Testis (tissue), 3 donors: ENCODE results near the gene GOLGA6B. TPM values are rescaled to one million over a fixed set of nuclear protein-coding genes. Genes with fewer than 3 reads are reported as not detected.
"Not testable (repeated sequence)": the region's sequence is repeated elsewhere in the genome, so short reads cannot be mapped to it uniquely, and the experiment has no call there.

ENCODE experiments used
- DNase-seq: peaks from one replicate; pipeline ENCODE4 v3.0.0-alpha.2; 2019
- H3K27ac ChIP-seq, 2 donors: fragments of 200-600 bp; sonication (generic); one replicate each; pipeline ENCODE4 v1.5.1; 2019
- H3K27me3 ChIP-seq: fragments of 200-600 bp; sonication (generic); one replicate; pipeline ENCODE4 v1.5.1; 2019
- H3K36me3 ChIP-seq: fragments of 200-600 bp; sonication (generic); one replicate; pipeline ENCODE4 v1.5.1; 2017; ENCODE audit warnings: low read depth; ENCODE audit errors: missing control alignments
- H3K4me1 ChIP-seq: fragments of 200-600 bp; sonication (generic); one replicate; pipeline ENCODE4 v1.5.1; 2019
- H3K4me3 ChIP-seq, 2 donors: fragments of 200-600 bp; sonication (generic); one replicate each; pipeline ENCODE4 v1.5.1; 2017 to 2019
- H3K9me3 ChIP-seq: fragments of 200-600 bp; sonication (generic); one replicate; pipeline ENCODE4 v1.5.1; 2017
- POLR2A ChIP-seq: fragments of 450-650 bp; IDR thresholded peaks from one replicate; pipeline ENCODE4 v1.6.1; 2017; ENCODE audit warnings: antibody characterized with exemption, mild to moderate bottlenecking, moderate library complexity
- WGBS, 2 donors: methylation state at CpG; one replicate each; pipeline ENCODE4 v1.1.5; 2018; 5-methylcytosine and 5-hydroxymethylcytosine counted together
- intact Hi-C: fragments of 100-400 bp; cut with DNase I; formaldehyde crosslinking; loops from one replicate; pipeline ENCODE4 v1.15.1; 2023; ENCODE audit warnings: low total_unique reads
- polyA plus RNA-seq: library from polyadenylated mRNA; stranded (reverse); fragments of 350-450 nt; fragmentation: Illumina TruSeq; extraction: RNeasy Lipid Tissue Mini Kit (QIAGEN cat#74804); gene quantifications from one replicate; pipeline ENCODE4 v1.2.3, GENCODE V29; 2014; ENCODE audit warnings: low read depth, low replicate concordance; ENCODE audit not compliant: insufficient read depth
- total RNA-seq, 2 donors: library from RNA; depleted of rRNA; stranded (reverse); fragments of >200 nt; gene quantifications; one replicate each; pipeline ENCODE4 v1.2.3, GENCODE V29; 2016
- TF ChIP-seq, protein P1 (sequence below), 3 experiments: fragments of 450-650 bp in 2 of 3; fragments of 200-600 bp in 1 of 3; sonication (generic) in 1 of 3; IDR thresholded peaks; one replicate each; pipeline ENCODE4 v1.5.1; 2016 to 2019; ENCODE audit warnings: antibody characterized with exemption in 3 of 3, mild to moderate bottlenecking in 2 of 3, moderate library complexity in 1 of 3

Gene GOLGA6B
- total and polyA plus RNA-seq, 3 donors from 2014 or later: 7.4 to 18.0 (median 8.6) TPM

DNA sequence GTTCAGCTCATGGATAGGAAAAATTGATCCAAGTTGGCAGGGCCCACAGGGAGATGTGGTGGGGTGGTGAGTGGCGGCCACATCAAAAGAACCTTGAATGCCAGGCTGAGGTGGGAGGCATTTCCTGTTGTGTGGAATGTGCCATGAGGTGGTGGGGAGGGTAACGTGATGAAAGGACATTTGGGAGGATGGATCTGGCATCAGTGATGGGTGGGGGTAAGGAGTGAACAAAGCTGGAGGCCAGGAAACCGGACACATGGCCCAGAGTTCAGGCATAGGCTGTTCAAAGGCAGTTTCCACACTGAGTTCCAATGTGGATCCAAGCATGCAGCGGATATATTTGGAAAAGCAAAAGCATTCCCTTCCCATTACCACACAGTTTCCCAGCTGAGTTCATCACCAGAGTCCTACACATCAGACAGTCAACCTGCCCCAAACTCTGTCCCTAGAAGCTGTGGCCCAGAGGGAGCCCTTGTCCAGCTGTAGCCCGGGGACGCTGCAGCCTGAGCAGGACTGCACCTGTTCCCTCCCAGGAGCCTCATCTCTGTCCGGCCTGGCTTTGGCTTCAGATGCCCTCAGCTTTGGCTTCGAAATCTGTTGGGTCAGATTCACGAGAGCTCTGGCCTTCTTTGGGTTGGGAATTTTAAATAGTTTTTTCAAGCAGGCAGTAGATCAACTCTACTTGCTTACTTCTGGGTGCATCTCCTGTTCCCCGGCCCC, 37.8 kb upstream of the GOLGA6B start:
- WGBS, 2 donors: 83 to 91% methylated on average over 10 of the region's 10 CpGs
- no peaks in the 10 kb centered on the region for H3K36me3 ChIP-seq
- H3K4me1 ChIP-seq: no peaks in the 10 kb centered on the region
- H3K4me3 ChIP-seq: no peak overlapping the region
- H3K9me3 ChIP-seq: no peaks in the 10 kb centered on the region
- H3K27me3 ChIP-seq: no peaks in the 10 kb centered on the region
- TF ChIP-seq, protein P1, sequence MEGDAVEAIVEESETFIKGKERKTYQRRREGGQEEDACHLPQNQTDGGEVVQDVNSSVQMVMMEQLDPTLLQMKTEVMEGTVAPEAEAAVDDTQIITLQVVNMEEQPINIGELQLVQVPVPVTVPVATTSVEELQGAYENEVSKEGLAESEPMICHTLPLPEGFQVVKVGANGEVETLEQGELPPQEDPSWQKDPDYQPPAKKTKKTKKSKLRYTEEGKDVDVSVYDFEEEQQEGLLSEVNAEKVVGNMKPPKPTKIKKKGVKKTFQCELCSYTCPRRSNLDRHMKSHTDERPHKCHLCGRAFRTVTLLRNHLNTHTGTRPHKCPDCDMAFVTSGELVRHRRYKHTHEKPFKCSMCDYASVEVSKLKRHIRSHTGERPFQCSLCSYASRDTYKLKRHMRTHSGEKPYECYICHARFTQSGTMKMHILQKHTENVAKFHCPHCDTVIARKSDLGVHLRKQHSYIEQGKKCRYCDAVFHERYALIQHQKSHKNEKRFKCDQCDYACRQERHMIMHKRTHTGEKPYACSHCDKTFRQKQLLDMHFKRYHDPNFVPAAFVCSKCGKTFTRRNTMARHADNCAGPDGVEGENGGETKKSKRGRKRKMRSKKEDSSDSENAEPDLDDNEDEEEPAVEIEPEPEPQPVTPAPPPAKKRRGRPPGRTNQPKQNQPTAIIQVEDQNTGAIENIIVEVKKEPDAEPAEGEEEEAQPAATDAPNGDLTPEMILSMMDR (IDR thresholded peaks at IDR 0.05): no peak
- no peak for TF ChIP-seq POLR2A
- no peak for DNase-seq
- H3K27ac ChIP-seq: no peak overlapping the region
- intact Hi-C loops: no loop called here

DNA sequence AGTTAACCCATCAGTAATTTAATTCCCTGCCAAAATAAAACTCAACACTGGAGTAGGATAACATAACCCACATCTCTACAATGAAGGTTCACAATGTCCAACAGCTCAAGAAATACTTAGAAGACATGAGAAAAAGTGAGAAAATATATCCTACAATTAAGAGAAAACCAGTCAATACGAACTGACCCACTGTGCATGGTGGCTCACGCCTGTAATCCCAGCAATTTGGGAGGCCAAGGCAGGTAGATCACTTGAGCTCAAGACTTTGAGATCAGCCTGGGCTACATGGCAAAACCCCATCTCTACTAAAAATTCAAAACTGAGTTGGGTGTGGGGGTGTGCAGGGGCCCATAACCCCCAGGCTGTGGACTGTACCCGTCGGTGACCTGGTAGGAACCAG, 30.6 kb upstream of the GOLGA6B start:
- intact Hi-C loops, H3K27ac ChIP-seq, H3K36me3 ChIP-seq, H3K4me3 ChIP-seq, H3K27me3 ChIP-seq, DNase-seq, H3K9me3 ChIP-seq, H3K4me1 ChIP-seq: not testable (repeated sequence)
- 83 to 96% methylated on average over 4 of the region's 4 CpGs for WGBS, 2 donors

DNA sequence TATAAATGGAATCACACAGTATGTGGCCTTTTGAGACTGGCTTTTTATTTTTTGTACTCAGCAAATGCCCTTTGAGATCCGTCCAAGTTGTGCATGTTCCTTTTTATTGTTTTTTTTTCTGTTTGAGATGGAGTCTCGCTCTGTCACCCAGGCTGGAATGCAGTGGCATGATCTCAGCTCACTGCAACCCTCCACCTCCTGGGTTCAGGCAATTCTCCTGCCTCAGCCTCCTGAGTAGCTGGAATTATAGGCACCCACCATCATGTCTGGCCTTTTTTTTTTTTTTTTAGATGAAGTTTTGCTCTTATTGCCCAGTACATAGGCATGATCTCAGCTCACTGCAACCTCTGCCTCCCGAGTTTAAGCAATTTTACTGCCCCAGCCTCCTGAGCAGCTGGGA, 28.3 kb upstream of the GOLGA6B start:
- H3K27me3 ChIP-seq, H3K36me3 ChIP-seq, intact Hi-C loops, H3K27ac ChIP-seq, H3K9me3 ChIP-seq, H3K4me1 ChIP-seq, DNase-seq, H3K4me3 ChIP-seq: not testable (repeated sequence)
- WGBS, 2 donors: 67 to 75% methylated on average over 3 of the region's 3 CpGs

- intact Hi-C loops: not testable (repeated sequence)
- 86 to 90% methylated on average over 7 to 11 of the region's 11 CpGs for WGBS, 2 donors
Observed at GRCh38 chr15:72628249-72629067, 26.0 kb upstream of the GOLGA6B start.

DNA sequence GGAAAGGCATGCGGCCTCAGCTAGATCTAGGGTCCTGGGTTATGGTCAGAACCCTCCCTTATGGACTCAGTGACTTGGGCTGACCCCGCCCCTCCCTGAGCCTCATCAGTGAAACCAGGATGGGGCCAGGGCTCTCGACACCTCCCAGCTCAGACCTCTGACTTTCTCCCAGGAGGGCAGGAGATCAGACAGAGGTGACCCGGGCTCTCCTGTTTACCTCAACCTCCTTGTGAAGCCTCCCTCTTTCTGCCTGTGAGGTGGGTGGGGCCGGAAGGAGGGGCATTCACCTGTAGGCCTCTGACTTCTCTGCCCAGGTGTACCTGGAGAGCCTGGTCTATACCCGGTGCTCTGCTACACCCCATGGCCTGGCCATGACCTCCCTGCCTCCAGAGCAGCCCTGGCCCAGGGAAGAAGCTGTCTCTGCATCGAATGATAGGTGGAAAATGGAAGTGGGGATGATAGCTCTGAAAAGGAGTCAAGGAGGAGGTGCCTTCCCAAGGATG, 25.4 kb upstream of the GOLGA6B start:
- H3K27ac ChIP-seq, H3K27me3 ChIP-seq, H3K9me3 ChIP-seq, H3K36me3 ChIP-seq, H3K4me1 ChIP-seq, H3K4me3 ChIP-seq, DNase-seq, intact Hi-C loops: not testable (repeated sequence)
- WGBS, 2 donors: 83 to 100% methylated on average over 1 to 7 of the region's 7 CpGs

More at GRCh38 chr15:72628249-72629067, 26.0 kb upstream of the GOLGA6B start:
- H3K4me1 ChIP-seq, H3K27ac ChIP-seq, H3K36me3 ChIP-seq, H3K4me3 ChIP-seq, H3K27me3 ChIP-seq, H3K9me3 ChIP-seq, DNase-seq: not testable (repeated sequence)

- DNase-seq: peak; percentile 91
- H3K27ac ChIP-seq, H3K4me1 ChIP-seq, H3K9me3 ChIP-seq, H3K27me3 ChIP-seq, intact Hi-C loops, H3K36me3 ChIP-seq: not testable (repeated sequence)
- WGBS, 2 donors: 0% methylated on average over 8 of the region's 43 CpGs; no CpG with 5 or more reads in 1 of the 2 donors
- H3K4me3 ChIP-seq: peak overlapping the region in 1 of 2 donors; percentile 54
Observed at GRCh38 chr15:72636519-72637282, 17.8 kb upstream of the GOLGA6B start.

DNA sequence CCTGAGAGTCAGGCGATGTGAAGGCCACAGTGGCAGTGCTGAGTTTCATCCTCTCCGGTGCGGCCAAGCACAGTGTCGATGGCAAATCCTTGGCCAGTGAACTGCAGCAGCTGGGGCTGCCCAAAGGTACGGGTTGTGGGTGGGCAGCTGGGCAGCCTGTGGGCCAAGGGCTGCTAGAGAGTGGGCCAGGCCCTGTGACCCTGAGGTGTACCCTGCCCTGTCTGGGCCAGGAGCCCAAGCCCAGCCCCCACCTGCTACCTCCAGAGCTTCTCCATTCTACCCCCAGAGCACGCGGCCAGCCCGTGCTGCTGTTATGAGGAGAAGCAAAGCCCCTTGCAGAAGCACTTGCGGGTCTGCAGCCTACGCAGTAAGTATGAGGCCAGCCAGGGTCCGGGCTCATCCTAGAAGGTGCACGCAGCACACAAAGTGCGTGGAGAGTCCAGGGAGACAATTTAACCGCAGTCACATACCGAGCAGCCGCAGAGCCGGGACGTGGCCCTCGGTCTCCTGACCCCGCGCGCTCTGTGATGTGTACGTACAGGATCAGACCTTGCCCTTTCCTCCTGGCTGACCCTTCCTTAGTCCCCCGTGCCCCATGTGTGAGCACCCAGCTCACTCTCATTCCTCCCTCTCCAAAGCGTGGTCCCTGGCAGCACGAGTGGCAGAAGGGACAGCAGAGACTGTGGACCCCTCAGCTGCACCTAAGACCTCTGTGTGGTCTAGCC, 14.6 kb upstream of the GOLGA6B start:
- intact Hi-C loops, H3K4me1 ChIP-seq, H3K36me3 ChIP-seq, DNase-seq, H3K4me3 ChIP-seq, H3K9me3 ChIP-seq, H3K27ac ChIP-seq, H3K27me3 ChIP-seq: not testable (repeated sequence)
- no CpG with 5 or more reads among the region's 26 CpGs for WGBS, 2 donors

DNA sequence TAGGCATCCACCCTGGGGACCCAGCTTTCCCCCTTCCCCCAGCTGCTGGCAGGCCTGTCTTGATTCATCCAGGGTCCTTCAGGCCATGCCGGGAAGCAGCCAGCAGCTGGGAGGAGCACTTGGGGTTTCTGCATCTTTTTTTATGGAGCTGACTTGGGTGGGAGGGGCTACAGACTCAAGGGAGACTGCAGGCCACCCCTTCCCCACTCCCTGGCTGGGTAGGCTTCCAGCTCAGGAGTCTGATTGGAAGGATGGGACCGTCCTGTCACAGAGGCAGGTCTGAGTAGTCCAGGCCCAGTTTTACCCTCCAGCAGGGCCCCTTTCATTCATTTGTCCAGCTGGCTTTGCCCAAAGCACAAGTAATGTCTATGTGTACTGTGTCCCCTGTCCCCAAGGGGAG, 12.2 kb upstream of the GOLGA6B start:
- H3K4me3 ChIP-seq, DNase-seq, H3K27me3 ChIP-seq, intact Hi-C loops, H3K9me3 ChIP-seq, H3K4me1 ChIP-seq, H3K27ac ChIP-seq, H3K36me3 ChIP-seq: not testable (repeated sequence)
- WGBS, 2 donors: no CpG with 5 or more reads among the region's 2 CpGs

DNA sequence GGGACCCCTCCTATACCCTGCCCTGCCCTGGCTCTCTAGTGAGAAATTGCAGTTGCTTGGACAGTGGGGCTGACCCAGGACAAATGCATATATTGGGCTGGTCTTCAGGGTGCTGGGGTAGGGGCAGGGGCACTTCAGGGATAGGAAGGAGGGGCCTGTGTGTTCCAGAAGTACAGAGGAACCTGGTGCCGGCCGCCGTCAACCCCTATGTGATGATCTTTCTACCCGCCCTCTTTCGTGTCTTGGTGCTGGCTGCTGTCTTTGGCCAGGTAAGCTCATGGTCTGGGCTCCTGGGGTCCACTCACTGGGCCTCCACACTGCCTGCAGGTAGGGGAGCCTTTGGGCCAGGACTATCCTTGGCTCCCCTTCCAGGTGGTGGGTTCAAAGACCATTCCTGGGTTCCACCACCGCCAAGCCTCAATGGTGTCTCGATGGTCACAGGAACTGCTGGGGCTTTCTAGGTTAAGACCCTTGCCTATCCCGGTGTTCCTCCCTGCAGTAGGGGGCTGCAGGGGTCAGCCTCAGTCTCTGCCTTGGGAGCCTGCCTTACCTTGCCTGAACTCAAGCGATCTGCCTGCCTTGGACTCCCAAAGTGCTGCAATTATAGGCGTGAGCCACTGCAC, 5.8 kb upstream of the GOLGA6B start:
- H3K4me1 ChIP-seq, H3K9me3 ChIP-seq, H3K27me3 ChIP-seq, H3K27ac ChIP-seq, H3K36me3 ChIP-seq, H3K4me3 ChIP-seq, intact Hi-C loops, DNase-seq: not testable (repeated sequence)
- WGBS, 2 donors: 78% methylated on average over 9 of the region's 10 CpGs; no CpG with 5 or more reads in 1 of the 2 donors

GRCh38 chr15:72656014-72656413, 1.5 kb downstream of the GOLGA6B start:
- H3K27me3 ChIP-seq, H3K27ac ChIP-seq, H3K36me3 ChIP-seq, H3K4me1 ChIP-seq, DNase-seq, H3K4me3 ChIP-seq, H3K9me3 ChIP-seq, intact Hi-C loops: not testable (repeated sequence)
- no CpG with 5 or more reads among the region's 3 CpGs for WGBS, 2 donors
